GM06990 (cell line): ENCODE results near the gene ASAP2.

Source experiments
- DNase-seq: peaks from one replicate; pipeline ENCODE4 v3.0.0-alpha.2; 2011; ENCODE audit not compliant: insufficient read length; ENCODE audit errors: extremely low read depth
- H3K27me3 ChIP-seq: replicated peaks from 2 replicates; pipeline ENCODE4 v1.6.0; 2011; ENCODE audit warnings: low read length; ENCODE audit not compliant: control insufficient read depth, insufficient read depth
- H3K36me3 ChIP-seq: 2 replicates; pipeline ENCODE4 v1.5.1; 2011; ENCODE audit warnings: low read length; ENCODE audit not compliant: control insufficient read depth, insufficient read depth
- H3K4me3 ChIP-seq: replicated peaks from 2 replicates; pipeline ENCODE4 v1.5.1; 2011; ENCODE audit warnings: low read depth, mild to moderate bottlenecking, control low read depth, low read length
- TF ChIP-seq, protein P1 (sequence below): IDR thresholded peaks from 2 replicates; pipeline ENCODE4 v1.5.1; 2011; ENCODE audit warnings: low read length, control low read depth, mild to moderate bottlenecking, inconsistent platforms; ENCODE audit not compliant: insufficient read depth, poor library complexity, severe bottlenecking

ASAP2 gene

DNA sequence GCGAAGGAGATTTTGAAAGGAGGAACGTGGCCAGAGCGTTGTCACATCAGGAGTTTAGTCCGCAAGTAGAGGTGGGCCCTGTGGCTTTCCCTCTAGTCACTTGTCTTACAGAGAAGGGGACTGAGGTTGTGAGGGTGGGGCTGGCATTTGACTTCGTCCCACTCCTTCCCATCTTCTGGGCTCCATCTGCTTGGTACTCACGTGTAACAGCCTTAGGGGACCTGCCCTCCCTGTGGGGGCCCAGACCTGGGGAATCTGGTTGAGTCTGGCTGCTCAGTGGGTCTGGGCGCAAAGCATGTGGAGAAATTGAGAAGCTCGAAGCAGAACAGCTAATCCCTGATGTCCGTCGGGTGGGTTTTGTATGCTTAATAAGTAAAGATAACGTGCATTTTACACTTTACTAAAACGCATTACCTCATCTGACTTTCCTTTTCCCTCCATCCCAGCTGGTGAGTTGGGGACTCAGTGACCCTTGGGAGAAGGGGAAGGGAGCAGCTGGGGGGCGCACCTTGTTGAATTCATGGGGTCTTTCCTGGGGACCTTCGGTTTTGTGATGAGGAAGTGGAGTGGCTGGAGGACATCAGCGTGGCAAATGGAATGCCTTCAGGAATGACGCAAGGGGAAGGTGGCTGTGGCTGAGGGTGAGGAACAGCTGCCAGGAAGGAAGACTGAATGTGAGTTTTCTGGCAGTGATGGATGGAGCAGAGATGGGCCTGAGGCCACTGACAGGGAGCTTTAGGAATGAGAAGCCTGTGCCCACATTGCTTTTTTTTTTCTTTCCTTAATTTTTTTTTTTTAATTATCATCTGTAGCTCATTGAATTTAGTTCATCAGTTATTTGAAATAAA is 44.8 kb downstream of the ASAP2 start:
- no peaks in the 10 kb centered on the region for H3K27me3 ChIP-seq
- DNase-seq: no peak
- no peaks in the 10 kb centered on the region for H3K36me3 ChIP-seq
- TF ChIP-seq, protein P1, sequence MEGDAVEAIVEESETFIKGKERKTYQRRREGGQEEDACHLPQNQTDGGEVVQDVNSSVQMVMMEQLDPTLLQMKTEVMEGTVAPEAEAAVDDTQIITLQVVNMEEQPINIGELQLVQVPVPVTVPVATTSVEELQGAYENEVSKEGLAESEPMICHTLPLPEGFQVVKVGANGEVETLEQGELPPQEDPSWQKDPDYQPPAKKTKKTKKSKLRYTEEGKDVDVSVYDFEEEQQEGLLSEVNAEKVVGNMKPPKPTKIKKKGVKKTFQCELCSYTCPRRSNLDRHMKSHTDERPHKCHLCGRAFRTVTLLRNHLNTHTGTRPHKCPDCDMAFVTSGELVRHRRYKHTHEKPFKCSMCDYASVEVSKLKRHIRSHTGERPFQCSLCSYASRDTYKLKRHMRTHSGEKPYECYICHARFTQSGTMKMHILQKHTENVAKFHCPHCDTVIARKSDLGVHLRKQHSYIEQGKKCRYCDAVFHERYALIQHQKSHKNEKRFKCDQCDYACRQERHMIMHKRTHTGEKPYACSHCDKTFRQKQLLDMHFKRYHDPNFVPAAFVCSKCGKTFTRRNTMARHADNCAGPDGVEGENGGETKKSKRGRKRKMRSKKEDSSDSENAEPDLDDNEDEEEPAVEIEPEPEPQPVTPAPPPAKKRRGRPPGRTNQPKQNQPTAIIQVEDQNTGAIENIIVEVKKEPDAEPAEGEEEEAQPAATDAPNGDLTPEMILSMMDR: no peak
- no peak overlapping the region for H3K4me3 ChIP-seq

DNA sequence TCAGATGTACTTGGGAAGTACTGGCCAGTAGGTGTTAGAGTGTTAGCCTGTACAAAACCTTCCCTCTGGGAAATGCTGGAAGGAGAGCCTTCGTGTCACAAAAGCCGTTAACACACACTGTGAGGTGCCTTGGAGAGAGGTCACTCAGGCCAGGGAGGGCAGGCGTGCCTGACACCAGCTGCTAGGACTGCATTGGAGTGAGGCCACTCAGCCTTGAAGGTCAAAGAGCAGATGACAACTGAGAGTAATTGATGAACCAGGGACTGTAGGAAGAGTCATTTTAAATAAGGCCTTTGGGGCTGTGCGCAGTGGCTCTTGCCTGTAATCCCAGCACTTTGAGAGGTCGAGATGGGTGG is 45.4 kb downstream of the ASAP2 start:
- DNase-seq: no peak
- Histone ChIP-seq H3K4me3 (no peak overlapping the region), H3K36me3 (no peaks in the 10 kb centered on the region), H3K27me3 (no peaks in the 10 kb centered on the region; the same call in 1 of the 2 replicates)
- TF ChIP-seq, protein P1: no peak

DNA sequence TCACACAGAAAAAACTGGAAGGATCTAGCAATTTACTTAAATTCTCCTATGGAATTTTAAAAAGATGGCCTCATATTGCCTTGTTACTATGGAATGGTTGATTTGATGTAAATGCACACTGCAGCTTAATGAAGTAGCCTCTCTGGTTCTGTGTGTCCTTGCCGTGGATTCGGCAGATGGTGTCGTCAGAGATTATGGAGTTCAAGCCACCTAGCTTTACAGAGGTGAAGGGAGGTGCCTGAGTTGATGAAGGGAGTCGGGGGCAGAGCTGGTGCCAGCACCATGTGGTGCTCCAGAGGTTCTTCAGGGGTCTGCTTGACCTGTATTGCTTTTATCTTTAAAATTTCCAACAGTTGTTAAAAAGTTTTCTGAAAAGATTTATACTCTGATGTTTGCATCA is 48.8 kb downstream of the ASAP2 start:
- Histone ChIP-seq H3K4me3 (no peak overlapping the region), H3K36me3 (no peaks in the 10 kb centered on the region), H3K27me3 (no peaks in the 10 kb centered on the region; the same call in 1 of the 2 replicates)
- no peak for DNase-seq
- TF ChIP-seq, protein P1: no peak

DNA sequence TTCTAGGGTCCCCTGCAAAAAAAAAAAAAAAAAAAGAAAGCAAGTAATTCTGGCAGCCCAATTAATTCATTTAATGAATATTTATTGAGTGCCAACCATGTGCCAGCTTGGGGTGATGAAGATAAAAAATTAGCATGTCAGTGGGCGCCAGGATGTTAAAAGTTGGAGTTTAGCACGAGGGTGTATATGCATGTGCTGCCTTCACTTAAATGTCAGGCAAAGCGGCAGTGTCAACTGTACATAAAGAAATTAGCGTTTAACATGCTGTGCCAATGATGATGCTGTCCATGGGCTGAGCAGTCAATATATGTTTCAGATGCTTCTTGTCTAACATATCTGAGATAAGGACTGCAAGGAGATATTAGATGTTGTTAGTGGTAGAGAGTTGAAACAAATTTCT is 49.5 kb downstream of the ASAP2 start:
- Histone ChIP-seq H3K4me3 (no peak overlapping the region), H3K36me3 (no peaks in the 10 kb centered on the region), H3K27me3 (no peaks in the 10 kb centered on the region; the same call in 1 of the 2 replicates)
- TF ChIP-seq, protein P1: no peak
- no peak for DNase-seq

DNA sequence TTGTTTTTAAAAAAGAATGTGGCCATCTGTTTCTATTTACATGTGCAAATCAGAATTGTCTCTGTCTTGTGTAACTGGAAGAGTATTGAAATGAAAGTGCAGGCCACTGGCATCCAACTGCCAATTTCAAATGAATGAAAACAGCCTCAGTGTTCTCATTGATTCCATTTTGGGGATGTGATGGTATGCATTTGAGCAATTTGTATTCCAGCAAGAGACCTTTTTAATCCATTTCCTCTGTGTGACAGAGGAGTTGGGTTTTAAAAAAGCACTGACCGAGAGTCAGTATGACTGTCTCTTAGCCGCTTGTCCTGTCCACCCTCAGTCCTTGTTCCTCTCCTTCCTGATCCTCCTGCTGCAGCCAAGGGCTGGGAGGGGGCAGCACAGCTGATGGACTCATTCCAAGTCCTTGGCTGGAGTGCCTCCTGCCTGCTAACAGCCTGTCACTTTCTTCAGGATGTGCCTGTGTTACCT is 50.0 kb downstream of the ASAP2 start:
- TF ChIP-seq, protein P1: no peak
- H3K4me3 ChIP-seq: no peak overlapping the region
- no peaks in the 10 kb centered on the region for H3K36me3 ChIP-seq
- no peaks in the 10 kb centered on the region; the same call in 1 of the 2 replicates for H3K27me3 ChIP-seq
- no peak for DNase-seq

DNA sequence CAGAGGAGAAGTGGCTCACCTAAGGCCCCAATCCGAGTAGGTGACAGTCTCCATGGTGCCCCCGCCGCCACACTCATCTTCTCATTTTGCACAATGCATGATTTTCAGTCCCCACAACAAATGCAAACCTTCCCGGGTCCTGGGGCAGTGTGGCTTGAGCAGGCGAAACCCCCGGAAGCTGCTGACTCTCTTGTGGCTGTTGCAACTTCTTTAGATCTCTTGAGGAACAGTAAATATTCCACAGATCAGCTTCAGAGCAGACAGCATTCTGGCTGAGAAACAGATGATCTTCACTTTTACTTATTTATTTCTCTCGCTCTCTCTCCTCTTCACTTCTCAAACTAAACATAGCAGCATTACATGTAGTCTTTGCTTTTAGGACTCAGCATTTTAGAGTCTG is 51.9 kb downstream of the ASAP2 start:
- H3K4me3 ChIP-seq: no peak overlapping the region
- H3K27me3 ChIP-seq: no peaks in the 10 kb centered on the region; the same call in 1 of the 2 replicates
- H3K36me3 ChIP-seq: no peaks in the 10 kb centered on the region
- DNase-seq: no peak
- TF ChIP-seq, protein P1: no peak
